Stimulated activated CD4-positive, alpha-beta T cell treated with anti-CD3 and anti-CD28 coated beads, TNF-alpha, amount 100 ng/mL, for 4 hours (primary cell): ENCODE results near the gene MED7.

ENCODE experiments used
- DNase-seq, 3 experiments: peaks; one replicate each; pipeline ENCODE4 v3.0.0-alpha.2; 2020; ENCODE audit warnings: low read depth in 3 of 3

The MED7 gene

DNA sequence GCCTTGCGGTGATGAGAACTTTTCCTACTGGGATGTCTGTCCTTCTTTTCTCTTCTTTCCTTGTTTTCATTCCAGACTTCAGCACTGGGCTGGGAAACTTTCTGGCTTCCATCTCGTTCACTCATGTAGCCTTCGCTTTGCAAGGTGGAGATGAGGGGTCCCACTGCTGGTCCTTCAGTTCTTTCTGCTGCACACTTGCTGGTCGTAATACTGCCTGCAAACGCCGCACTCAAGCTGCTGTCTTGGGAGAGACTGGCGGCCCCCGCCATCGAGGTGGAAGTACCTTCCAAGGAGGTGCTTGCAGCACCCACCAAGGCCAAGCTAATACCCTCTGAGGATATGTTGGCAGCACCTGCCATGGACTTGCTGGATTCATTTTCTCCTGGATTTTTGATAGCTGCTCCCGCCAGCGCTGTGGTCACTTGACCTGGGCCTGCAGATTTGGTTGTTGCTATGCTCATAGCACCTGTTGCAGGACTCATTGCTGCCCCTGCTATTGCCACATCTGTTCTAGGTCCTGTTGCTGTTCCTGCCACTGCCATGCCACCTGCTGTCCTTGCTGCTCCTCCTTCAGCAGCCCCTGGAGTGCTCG lies 20.4 kb upstream of the MED7 start:
- DNase-seq, result no peak

DNA sequence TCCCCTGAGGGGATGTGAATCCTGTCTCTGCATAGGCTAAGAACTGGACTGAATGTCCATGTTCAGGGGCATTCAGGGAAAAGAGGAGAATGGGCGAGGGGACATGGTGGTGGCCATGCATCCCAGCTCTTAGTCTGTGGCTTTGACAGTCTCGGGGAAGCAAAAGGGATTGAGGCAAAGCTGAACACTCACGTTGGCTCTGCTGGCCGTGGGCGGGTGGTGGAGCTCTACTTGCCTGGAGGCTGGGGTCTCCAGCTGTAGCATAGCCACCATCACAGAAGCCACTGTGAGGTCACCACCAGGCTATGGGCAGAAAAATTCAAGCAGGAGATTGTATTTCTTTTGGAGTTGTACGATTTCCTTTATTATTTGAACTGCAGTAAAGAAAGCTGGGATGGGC lies 19.3 kb upstream of the MED7 start:
- DNase-seq, result no peak

DNA sequence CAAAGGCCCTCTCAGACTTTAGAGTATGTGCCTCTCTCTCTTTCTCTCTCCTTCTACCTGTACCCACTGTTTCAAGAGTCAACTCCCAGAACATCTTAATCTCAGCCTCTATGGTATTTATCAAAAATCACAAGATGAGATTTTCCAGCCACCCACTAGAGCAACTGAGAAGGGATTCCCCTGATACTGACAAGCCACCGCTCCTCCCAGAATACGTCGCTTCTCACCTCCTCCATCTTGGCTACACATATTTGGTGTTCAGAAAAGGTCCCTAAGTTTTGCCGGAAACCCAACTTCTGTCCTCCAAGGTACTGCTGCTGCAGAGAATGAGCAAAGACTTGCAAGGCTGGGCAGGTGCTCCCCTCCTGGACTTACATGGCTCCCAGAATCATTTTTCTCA lies 17.3 kb upstream of the MED7 start:
- DNase-seq, result no peak

DNA sequence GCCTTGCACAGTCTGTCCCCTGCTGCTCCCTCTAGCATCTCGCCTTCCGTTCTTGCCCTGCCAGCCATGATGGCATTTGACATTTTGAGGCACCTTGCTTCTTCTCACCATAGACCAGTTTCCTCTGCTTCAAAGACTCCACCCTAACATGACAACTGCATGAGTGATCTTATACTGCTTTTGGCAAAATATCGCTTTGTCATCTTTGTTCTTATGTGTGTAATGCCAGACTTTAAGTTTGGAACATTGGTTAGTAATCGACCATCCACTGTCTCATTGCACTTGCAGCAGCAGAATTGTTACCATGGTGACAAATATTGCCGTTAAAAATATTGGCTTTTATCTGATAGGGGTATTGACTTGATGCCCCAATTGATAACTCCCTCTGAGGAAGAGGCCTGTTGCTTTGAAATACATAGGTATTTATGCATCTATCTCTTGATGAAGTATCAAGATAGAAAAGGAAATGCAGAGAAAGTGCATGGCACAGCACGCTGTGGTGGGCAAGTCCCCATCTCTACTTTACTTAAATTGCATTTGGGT lies 16.6 kb upstream of the MED7 start:
- no peak for DNase-seq

DNA sequence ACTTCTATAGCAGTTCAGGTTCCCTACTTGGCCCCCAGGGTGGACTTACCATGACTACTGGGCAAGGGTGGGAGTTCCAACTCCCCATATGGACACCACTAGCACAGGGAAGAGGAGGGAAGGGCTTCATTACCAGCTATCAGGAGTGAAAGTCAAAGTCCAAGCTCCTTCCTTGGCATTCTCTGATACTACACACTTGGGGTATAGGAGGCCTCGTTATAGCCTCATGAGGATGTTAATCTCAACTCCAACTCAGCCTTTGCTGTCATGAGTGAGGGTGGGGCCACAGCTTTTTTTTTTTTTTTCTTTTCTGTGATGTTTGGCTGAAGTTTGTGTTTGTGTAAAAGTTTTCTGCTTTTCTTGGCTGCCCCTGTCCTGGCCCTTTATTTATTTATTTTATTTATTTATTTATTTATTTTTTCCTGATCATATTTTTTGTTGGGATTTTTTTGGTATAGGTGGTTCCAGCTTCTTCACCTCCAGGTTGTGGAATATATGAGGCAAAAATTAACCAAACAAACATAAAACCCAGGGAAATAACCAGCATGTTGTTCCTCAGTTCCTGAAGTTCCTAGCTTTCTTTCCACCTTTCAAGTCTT lies 14.7 kb upstream of the MED7 start:
- DNase-seq, result no peak

DNA sequence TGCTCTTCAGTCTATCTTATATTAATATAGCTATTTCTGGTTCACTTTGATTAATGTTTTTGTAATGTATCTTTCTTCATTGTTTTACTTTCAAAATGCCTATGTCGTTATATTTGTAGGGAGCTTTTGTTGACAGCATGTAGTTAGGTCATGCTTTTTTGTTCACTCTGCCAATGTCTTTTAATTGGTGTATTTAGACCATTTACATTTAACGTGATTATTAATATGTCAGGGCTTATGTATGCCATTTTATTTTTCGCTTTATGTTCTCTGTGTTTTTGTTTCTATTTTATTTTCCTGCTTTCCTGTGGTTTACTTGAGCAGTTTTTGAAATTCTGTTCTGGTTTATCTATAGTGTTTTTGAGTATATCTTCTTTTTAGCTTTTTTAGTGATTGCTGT lies 12.6 kb upstream of the MED7 start:
- DNase-seq, result no peak

DNA sequence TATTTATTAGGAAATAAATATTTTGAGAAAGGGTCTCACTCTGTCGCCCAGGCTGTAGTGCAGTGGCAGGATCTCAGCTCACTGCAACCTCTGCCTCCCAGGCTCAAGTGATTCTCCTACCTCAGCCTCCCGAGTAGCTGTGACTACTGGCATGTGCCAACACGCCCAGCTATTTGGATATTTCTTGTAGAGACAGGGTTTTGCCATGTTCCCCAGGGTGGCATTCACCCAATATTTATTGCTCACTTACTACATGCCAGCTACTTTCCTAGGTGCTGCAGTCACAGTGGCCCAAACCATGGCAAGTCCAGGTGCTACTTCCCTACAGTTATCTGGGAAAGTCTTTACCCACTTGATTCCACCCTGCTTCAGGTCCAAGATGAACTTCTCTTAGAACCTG lies 8.3 kb upstream of the MED7 start:
- no peak for DNase-seq

DNA sequence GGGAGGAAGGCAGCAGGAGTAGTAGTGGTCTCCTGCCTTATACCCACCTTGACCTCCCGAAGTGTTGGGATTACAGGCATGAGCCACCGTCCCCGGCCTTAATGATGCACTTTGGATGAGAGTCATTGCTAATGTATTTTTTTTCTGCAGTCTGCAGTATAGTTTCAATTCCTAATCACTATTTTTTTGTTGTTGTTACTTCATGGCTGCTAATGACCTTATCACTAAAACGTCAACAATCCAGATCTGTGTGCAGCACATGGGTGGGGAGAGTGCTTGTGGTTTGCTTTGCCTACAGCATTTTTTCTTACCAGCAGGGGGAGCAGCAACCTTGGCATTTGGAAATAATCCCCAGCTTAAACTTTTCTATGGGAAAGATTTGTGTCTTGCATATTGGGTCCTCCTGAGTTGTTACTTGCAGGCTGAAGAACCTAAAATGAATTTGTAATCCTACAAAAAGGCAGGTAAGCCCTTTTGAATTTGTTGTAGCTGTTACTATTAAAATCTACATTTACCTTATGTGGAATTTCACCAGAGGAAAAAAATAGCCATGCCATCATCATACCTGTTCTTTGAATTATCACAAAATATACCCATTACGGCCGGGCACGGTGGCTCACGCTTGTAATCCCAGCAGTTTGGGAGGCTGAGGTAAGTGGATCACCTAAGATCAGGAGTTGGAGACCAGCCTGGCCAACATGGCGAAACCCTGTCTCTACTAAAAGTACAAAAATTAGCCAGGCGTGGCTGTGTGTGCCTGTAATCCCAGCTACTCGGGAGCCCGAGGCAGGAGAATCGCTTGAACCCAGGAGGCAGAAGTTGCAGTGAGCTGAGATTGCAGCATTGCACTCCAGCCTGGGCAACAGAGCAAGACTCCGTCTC lies 6.3 kb upstream of the MED7 start:
- peak; percentile 39 to 82 (median 68) for DNase-seq

DNA sequence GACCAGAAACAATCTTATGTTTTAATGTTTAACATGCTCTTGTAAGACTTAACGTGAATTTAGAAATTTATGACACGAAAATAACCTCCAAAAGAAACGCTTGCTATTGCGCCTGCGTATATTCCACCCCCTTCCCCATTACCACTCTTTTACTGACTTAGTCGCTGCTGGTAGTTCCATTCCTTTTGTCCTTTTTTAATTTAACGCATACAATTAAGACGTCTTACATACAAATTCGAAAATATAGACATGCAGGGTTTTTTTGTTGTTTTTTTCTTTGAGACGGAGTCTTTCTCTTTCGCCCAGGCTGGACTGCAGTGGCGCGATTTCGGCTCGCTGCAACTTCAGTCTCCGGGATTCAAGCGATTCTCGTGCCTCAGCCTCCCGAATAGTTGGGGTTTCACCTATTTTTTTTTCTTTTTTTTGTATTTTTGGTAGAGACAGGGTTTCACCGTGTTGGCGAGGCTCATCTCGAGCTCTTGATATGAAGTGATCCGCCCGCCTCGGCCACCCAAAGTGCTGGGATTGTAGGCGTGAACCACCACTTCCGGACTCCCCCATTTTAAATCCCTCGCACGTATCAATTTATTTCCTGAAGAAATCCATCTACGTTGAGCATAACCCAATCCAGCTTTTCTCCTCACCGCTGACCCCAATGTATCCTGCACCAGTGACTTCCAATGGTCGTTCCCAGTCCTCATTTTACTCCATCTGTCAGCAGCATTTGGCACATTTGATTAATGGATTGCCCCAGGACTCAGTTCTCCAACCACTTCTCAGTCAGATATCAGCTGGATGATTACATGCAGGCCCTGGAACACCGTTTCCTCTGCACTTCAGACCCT lies 684 bp upstream of the MED7 start:
- no peak for DNase-seq

DNA sequence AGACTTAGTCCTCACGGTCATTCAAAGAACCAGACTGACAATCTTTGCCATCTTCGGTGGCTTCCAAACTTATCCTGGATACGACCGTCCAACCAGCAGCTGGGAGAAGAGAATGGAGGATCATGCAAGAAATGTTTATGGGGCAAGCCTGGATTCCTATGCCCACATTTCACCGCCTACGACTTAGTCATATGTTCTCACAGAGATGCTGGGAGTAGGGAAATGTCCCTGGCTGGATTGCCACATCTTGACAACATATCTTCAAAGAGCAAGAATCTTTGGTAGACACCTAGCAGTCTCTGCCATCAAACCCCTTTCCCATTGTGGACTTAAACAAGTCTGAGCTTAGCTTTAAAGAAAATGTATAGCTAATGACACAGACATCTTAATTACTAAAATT lies 5.0 kb downstream of the MED7 start:
- no peak for DNase-seq

DNA sequence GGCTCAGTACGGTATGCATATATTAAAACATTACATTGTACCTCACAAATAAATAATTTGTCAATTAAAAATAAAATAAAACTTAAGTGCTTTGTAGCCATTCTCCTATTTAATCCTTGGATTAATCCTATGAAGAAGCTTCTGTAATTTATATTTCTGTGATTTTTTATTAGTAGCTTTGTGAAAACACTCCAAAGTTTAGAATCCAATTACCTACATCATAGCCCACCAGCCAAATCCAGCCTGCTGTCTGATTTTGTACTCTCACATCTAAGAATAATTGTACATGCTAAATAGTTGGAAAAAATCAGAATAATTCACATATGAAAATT lies 10.4 kb downstream of the MED7 start:
- no peak for DNase-seq

DNA sequence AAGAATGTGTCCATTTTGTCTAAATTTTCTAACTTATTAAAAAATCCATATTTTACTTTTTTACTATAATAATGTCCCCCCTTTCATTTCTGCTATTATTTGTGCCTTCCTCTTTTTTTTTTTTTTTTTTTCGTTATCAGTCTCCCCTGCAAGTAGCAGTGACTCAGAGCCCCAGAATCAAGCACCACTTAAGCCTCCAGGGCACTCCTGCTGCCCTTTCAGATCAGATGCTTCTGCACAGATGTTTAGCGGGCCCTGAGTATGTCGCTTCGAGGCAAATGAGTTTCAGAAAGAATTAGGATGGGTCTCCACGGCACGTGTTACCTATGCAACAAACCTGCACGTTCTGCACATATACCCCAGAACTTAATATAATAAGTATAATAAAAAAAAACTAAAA lies 11.7 kb downstream of the MED7 start:
- DNase-seq, result no peak

DNA sequence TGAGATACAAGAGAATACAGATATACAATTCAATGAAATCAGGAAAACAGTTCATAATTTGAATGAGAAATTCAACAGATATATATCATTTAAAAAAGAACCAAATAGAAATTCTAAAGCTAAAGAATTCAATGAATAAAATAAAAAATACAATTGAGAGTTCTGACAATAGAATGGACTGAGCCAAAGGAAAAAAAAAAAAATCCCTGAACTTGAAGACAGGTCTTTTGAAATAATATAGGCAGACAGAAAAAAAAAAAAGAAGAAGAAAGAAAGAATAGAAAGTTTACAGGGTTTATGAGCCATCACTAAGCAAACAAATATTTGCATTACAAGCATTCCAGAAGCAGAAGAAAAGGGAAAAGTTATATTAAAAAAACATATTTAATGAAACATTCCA lies 21.0 kb downstream of the MED7 start:
- no peak for DNase-seq

DNA sequence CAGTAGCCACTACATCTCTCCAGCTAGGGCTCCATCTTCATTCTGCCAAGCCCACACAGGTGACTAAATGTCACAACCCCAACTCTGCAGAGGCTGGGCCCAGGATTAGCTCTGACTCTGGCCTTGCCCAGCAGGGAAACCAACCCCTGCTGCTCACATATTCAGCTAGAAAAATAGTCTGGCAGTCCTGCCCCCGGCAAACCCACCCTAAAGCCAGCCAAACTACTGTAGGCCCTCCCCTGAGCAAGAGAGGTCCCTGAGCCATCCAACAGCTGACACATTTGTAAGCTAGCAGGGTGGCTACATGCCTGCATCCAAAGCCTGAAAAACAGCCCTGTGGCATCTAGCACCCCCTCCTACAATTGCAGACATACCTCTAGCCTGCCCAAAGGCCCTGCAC lies 22.6 kb downstream of the MED7 start:
- no peak for DNase-seq

DNA sequence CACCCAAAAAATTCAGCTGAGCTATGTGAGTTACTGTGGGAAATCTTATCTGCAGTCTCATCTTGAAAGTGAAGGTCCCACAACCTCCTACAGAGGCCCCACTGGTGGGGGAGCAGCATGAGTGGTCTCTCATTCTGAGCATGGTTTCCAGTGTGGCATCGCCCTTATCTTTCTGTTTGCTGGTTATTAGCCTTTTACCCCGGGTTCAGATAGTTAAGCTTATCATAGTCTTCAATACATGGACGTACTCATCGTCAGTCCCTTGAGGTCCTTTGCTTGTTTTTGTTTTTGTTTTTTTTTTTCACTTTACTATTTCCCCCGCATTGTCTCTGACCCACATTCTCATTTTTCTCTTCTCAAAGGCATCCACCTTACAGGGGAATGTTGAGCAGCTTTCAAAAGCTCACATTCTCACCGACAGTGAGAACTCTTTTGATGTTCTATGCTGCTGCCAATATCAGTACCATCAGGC lies 26.1 kb downstream of the MED7 start:
- no peak for DNase-seq

DNA sequence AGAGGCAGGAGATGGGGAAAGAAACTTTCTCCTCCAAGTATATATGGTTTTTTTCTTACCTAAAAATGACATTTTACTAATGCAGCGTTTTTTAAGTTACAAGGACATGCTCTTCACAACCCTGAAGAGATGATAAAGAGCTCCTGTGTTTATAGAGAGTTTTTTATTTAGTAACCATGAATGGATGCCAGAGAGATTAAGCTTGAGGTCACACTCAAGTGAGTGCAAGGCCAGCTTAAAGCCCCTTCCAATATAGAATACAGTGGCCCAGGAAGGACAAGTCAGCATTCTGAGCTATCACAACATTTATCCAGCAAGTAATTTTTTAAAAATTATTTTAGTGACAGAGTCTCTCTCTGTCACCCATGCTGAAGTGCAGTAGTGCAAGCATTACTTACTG lies 27.2 kb downstream of the MED7 start:
- no peak for DNase-seq

DNA sequence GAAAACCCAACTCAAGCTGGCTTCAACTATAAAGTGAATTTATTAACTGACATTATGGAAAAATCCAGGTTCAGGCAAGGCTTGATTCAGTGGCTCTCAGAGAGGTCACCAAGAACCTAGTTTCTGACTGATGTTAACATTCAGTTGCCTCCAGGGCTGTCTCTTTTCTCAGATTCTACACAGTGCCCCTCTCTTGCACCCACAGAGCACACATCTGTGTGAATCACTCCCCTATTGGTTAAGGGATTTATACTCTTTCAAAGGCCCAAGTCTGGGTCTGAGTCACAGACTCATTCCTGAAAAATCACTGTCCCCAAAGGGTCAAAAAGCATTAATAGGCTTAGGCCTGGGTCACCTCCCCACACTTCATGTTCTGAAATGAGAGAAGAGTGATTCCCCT lies 27.7 kb downstream of the MED7 start:
- DNase-seq, result no peak

DNA sequence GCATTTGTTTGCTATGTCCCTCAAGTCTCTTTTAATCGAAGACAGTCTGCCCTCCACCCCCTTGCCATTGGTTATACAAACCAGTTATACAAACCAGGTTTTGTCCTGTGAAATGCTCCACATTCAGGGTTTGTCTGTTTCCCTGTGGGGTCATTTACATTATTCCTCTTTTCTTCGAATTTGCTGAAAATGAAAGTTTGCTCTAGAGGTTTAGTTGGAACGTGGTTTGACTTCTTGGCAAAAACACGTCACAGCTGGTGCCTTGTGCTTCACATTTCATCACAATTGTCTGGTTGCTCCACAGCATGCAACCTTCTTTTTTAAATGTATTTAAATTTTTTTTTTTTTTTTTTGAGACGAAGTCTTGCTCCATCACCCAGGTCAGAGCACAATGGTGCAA lies 29.7 kb downstream of the MED7 start:
- DNase-seq, result no peak

DNA sequence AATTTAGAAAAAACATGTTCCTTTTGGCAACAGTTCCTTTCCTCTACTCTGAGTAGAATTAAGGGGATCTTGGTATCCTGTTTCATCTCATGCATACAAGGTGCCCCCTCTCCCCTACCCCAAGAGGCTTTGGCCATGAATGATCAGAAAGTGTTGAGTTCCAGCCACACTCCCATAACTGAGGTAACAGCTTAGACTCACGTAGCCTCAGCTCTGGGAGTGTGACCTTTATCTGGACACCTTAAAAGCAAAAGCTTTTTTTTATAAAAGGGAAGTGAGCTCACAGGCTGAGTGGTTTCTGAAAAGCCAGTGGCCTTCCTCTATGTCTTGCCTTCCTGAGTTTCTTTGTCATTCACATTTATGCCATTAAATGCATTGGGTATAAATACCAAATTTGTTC lies 32.9 kb downstream of the MED7 start:
- DNase-seq, result no peak

DNA sequence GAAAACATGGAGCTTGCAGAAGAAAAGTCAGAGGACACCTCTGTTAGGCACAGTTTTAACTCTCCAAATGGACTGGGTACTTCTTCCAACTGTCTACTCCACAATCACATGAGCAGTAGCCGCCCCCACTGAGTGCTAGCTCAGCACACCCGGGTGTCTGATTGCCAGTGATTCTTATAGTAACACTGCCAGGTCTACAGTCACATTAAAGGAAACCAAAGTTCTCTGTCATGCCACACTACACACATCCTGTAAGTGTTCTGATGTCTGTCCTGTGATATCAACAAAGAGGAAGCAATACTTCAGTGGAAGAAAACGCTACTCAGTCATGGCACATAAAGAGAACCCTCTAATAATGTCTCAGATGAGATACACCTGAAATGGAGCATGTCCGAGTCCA lies 33.7 kb downstream of the MED7 start, which contains the start of gene HAVCR2:
TSS of gene HAVCR2 (minus strand) at position 69 of the 400 bp plus-strand sequence. CDS start at position 8, 61 bp downstream.
- peak in 1 of 3 experiments; percentile 6 for DNase-seq

DNA sequence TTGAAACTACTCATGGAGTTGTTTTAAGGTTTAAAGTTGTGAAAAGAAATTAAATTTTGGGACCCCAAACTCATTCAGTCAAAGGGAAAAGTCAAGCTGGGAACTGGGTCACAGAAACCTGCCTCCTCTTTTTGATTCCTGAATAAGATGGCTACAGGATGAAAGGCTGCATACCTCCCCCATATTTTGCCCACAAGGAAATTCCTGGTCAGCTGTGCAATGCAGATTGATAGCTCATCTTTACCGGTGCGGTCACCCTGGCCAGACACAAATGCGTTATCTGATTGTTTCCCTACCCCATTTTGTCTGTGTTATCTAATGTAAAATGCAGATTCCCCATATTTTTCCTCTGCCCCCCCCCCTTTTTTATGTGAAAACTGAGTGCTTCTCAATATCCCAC lies 35.2 kb downstream of the MED7 start:
- no peak for DNase-seq
